GM19025 (cell line): Measurements from ENCODE around the gene MAPK1.
"Not testable (repeated sequence)": the region's sequence is repeated elsewhere in the genome, so short reads cannot be mapped to it uniquely, and the experiment has no call there.

Source experiments
- ATAC-seq: cut with Tn5 transposase; IDR thresholded peaks from one replicate; pipeline ENCODE4 v1.9.1; 2021; ENCODE audit warnings: mild to moderate bottlenecking, low read depth, moderate library complexity; ENCODE audit not compliant: unreplicated experiment

Gene MAPK1

DNA sequence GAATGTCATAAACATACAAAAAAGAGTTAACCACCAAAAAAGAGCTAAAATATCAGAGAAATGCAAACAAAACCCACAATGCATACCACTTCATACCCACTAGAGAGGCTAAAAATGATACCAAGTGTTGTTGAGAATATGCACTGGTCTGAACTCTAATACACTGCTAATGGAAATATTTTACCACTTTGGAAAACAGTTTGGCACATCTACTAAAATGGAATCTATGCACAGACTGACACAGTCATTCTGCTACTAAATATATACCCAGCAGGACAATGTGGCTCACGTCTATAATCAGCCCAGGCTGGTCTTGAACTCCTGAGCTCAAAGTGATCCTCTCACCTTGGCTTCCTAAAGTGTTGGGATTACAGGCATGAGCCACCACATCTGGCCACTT is 18.0 kb downstream of the MAPK1 start:
- no peak for ATAC-seq

DNA sequence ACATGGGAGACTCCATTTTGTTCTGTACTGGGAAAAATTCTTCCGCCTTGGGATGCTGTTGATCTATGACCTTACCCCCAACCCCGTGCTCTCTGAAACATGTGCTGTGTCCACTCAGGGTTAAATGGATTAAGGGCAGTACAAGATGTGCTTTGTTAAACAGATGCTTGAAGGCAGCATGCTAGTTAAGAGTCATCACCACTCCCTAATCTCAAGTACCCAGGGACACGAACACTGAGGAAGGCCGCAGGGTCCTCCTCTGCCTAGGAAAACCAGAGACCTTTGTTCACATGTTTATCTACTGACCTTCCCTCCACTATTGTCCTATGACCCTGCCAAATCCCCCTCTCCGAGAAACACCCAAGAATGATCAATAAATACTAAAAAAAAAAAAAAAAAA is 19.4 kb downstream of the MAPK1 start:
- ATAC-seq: not testable (repeated sequence)

DNA sequence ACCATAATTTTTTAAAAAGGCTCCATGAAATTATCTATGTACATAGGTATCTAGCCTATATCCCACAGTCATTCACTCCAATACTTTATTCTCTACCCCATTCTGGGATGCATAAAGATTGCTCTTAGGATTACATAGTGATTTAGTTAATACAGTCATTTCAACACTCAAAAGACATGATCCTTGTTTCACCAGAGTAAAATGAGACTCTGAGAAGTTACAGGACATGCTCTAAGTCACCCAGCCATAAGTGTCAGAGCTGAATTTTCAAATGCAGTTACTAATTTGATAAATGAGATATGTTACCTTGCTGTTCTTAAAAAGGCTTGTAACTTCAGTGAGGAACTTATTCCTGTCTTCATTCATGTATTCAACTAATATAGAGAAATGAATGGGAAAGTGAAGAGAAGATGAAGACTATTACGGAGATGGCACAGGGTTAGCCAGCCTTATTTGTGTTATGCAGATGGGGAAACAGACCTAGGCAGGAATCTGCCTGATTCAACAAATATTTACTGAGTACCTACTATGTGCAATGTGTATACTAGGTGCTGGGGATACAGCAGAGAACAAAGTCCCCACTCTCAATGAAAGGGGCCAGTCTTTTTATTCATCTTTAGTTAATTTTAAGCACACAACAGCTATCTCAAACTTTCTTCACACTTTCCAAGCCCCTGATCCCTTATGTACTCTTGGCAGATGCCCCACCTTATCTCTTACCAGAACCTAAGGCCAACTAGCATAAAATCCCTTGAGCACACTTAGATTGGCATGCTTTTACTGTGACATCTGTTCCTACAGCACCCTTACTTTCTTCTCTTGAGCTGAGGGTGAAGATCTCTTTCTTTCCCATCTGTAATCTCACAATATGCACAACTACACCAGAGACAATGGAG is 21.6 kb downstream of the MAPK1 start:
- ATAC-seq: no peak

DNA sequence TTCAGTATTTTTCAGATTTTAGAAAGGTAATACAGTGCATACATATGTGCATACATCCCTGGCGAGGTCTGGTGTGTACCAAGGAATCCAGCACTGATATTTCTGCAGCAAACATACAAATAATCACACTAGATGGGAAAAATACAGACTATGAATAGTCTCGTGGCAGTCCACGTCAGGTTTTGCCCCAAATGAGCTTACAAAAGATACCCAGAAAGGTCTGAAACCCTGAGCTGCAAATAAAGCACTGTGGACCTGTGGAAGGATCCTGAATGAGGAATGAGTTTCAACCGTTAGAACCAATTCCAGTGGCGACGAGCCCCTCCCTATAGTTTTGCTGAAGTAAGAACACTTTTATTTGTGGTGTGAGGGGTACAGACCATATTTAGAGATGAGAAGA is 24.5 kb downstream of the MAPK1 start:
- ATAC-seq: no peak

DNA sequence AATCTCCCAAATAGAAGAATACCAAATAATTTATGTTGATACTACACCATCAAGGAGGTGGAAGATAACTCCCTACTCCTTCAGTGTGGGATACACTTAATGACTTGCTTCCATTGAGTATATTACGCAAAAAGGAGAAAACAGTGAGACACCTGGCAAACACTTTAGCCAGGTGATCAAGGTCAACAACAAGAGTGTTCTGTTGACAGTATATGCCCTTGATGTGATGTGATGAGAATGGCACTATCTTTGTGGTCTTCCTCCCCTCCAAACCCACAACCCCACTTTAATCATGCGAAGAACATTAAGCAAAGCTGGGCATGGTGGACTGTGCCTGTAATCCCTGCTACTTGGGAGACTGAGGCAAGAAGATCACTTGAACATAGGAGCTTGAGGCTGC is 26.0 kb downstream of the MAPK1 start:
- ATAC-seq: no peak

DNA sequence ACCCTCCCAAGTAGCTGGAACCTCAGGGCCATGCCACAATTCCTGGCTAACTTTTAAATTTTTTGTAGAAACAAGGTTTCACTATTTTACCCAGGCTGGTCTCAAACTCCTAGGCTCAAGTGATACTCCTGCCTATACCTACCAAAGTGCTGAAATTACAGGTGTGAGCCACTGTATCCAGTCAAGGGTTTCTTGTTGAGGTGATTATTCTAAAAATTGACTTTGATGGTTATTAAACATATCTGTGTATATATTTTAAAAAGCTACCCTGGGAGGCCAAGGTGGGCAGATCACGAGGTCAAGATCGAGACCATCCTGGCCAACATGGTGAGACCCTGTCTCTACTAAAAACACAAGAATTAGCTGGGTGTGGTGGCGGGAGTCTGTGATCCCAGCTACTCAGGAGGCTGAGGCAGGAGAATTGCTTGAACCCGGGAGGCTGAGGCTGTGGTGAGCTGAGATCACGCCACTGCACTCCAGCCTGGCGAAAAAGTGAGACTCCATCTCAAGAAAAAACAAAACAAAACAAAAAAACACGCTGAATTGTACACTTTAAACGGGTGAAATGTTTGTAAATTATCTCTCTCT is 27.1 kb downstream of the MAPK1 start:
- ATAC-seq: no peak

DNA sequence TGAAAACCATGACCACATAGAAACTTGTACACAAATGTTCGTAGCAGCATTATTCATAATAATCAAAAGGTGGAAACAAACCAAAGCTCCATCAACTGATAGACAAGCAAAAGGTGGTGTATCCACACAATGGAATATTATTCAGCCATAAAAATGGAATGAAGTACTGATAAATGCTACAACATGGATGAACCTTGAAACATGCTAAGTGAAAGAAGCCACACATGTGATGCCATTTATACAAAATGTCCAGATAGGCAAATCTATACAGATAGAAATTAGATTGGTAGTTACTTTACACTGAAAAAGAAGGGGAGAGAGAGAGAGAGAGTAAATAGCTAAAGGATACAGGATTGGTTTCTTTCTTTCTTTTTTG is 27.7 kb downstream of the MAPK1 start:
- no peak for ATAC-seq

DNA sequence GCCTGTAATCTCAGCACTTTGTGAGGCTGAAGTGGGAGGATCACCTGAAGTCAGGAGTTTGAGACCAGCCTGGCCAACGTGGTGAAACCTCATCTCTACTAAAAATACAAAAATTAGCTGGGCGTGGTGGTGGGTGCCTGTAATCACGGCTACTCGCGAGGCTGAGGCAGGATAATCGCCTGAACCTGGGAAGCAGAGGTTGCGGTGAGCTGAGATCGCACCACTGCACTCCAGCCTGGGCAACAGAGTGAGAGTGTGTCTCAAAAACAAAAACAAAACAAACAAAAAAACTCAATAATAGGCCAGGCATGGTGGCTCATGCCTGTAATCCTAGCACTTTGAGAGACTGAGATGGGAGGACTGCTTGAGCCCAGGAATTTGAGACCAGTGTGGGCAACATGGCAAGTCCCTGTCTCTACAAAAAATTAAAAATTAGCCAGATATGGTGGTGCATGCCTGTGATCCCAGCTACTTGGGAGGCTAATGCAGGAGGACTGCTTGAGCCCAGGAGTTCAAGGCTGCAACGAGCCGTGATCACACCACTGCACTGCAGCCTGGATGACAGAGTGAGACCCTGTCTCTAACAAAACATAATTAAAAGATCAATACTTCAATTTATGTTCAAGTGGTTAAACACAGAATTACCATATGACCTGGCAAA is 28.2 kb downstream of the MAPK1 start:
- not testable (repeated sequence) for ATAC-seq

DNA sequence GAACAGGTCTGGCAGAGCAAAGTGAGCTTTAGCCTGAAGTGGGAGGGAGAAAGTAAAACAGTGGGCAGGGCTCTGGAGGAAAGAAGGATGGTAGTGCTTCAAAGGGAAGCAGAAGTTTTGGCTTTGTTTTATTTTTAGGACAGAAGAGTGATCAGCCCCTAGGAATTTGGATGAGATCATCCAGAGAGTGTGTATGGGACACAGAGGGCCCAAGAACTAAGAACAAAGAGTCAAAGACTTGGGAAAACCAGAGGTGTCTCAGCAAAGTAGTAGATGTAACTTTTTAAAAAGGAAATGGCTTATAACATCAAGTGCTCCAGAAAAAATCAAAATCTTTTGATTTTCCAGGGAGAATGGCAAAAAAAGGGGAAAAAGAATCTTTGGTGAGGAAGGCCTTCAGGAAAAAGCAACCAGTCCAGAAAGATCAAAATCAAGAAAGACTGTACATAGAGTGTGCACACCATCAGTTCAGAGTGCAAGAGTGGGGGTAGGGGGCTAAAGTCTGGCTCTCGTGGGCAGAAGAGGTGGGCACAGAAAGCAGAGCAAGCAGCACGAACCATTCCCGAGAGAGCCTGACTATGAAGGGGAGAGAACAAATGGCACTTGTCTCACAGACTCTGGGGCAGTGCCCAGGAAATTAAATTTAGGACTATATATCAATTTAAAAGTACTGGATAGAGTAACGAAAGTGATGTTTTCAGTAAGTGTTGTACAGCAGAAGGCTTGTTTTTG is 30.0 kb downstream of the MAPK1 start:
- ATAC-seq: no peak

DNA sequence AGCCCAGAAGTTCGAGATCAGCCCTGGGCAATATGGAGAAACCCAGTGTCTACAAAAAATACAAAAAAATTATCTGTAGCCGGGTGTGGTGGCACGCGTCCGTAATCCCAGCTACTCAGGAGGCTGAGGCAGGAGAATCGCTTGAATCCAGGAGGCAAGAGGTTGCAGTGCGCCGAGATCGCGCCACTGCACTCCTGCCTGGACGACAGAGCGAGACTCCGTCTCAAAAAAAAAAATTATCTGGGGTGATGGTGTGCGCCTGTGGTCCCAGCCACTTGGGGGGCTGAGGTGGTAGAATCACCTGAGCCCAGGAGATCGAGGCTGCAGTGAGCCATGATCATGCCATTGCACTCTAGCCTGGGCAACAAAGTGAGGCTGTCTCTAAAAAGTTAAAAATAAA is 31.0 kb downstream of the MAPK1 start:
- ATAC-seq: not testable (repeated sequence)

DNA sequence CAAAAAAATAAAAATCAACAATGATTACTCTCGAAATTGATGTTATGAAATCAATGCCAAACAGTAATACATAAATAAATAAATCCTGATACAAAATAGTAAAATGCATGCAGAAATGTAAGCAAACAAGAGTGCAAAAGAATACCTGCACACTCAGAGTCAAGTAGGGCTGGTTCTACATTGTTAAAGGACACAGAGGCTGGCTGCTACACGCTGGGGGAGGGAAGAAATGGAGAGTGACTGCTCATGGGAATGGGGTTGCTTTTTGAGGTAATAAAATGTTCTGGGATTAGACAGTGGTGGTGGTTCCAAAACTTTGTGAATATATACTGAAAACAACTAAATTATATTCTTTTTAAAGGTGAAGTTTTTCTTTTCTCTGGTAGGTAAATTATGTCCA is 32.1 kb downstream of the MAPK1 start:
- ATAC-seq: no peak

DNA sequence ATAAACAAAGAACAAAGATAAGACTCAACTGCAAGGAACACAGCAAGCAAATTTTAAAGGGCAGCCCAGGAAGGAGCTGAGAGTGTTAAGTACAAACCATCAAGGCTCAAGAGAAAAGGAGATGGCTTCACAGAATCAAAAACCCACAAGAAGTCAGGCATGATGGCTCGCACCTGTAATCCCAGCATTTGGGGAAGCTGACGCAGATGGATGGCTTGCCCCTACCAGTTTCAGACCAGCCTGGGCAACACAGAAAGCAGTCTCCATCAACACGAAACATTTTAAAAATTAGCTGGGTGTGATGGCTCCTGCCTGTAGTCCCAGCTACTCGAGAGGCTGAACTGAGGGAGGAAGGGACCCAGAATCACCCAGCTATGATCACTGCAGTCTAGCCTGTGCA is 32.6 kb downstream of the MAPK1 start:
- ATAC-seq: no peak

DNA sequence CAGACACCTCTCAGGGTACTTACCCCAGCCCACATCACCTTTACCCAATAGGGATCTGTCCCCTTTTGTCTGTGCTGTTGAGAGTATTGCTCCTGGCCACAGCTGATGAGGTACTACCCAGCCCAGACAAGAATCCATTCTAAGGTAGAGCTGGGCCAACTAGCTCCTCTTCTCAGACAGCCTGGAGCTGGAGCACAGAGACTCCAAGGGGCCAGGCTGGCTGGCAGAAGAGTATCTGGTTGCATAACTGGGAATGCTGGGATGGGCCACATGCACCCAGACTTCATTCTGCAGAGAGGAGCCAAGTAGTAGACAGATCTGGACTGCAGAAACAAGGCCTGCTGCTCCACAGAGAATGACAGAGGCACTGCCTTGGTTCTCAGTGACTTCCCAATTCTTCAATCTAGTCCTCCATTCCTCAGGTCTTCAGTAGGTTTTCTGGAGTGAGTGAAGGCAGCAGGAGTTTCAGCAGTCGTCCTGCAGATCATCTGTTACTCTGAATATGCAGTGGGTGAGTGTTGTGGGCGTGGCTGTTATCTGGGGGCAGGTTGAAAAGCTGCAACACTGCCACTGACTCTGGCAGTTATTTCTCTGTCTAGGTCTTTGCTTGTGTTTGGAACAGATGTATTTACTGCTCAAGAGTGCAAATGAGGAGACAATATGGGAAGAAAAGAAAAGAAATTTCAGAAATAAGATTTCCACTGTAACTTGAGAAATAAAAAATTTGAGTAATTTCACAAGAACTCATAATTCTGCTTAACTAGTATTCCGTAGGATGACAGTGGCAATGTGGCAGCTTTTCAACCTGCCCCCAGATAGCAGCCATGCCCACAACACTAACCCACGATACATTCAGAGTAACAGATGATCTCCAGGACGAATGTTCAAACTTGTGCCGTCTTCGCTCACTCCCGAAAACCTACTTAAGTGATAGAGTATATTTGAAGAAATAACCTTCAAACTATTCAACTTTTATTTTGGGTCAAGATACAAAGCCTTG is 34.9 kb downstream of the MAPK1 start:
- ATAC-seq: no peak

DNA sequence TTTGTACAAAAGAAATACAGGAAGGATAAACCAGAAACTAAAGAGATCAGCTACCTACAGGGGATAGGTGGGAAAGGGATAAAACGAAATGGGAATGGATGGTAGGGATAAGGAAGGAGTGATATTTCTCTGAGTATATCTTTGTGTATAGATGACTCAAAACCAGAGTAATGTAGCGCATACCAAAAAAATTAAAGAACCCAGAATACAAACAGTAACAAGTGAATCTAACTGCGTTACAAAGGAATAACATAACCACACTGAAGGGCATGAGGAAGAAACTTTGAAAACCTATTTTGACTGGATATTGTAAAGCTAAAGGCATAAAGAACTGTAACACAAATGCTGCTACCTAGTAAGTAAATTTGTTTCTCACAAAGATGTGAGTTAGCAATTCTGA is 37.9 kb downstream of the MAPK1 start:
- no peak for ATAC-seq

DNA sequence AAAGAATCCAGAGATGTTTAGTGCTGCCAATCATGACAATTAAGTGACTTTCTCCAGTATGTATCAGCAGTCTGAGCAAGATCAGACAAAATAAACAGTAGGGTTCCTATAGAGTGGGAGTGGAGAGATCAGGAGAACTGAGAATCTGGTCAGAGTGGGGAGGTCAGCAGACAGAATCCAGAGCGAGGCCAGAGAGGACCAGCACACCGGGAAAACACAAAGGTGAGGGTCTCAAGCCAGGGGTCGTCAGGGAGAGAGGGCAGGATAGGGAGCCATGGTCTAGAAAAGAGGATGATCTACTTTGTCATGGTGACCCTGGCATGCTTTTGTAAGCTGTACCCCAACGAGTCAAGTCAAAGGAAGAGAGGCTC is 39.2 kb downstream of the MAPK1 start:
- no peak for ATAC-seq

DNA sequence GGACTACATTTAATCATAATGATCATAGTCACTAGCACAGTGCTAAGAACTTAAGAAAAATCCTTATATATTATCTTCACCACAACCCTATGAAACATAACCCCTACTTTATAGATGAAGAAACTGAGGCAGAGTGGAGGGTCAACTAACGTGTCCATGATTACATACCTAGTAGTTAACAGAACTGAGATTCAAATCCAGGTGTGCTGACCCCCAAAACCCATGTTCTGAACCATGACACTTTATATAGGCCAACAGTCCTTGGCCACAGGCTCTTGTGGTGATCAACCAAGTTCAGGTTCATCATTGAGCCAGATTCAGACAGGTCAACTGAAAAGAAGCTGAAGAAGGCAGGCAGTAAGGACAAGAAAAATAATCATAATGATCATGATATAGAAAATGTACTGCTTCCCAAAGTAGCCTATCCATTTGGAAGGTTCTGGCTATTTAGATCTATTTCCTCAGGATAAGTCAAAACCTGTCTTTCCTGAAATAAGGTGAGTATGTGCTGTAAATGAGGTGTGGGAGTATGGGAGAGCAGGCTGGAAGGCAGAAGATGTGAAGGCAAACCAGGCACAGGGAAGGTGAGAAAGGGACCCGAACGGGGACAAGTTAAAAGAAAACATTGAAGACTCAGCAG is 39.7 kb downstream of the MAPK1 start:
- no peak for ATAC-seq

DNA sequence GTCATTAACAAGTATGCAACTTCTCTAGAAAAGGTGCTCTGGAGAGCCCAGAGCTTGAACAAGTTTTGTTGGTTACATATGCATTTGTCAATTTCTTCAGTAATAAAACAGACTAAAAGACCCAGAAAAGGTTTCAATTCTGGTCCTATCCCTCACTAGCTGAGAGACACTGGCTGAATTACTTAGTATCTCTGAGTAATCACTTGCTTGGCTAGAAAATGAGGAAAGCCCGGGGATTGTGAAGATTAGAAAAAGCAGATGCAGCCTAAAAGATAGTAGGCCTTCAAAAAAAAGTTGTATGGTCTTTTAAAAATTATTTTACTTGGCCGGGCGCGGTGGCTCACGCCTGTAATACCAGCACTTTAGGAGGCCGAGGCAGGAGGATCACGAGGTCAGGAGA is 41.2 kb downstream of the MAPK1 start:
- no peak for ATAC-seq

DNA sequence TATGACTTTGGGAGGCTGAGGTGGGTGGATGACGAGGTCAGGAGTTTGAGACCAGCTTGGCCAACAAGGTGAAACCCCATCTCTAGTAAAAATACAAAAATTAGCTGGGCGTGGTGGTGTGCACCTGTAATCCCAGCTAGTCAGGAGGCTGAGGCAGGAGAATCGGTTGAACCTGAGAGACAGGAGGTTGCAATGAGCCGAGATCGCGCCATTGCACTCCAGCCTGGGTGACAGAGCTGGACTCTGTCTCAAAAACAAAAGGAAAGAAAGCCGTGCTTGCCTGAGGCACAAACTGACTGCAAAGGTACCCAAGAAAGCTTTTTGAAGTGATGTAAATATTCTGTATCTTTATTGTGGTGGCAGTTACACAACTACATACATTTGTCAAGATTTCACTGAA is 42.5 kb downstream of the MAPK1 start:
- ATAC-seq: not testable (repeated sequence)

DNA sequence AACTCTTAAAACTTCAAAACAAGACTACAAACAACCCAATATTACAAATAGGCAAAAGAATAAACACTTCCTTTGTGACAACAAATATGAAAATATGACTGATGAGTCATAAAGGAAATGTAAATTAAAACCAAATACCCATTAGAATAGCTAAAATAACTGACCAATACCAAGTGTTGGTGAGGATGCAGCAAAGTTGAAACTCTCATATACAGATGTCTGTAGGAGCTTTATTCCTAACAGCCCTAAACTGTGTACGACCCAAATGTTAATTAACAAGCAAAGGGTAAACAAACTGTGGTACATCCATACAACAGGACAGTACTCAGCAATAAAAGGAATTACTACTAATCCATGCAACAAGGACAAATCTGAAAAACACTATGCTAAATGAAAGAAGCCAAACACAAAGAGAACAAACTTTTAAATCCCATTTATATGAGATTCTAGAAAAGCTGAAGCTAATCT is 43.0 kb downstream of the MAPK1 start:
- no peak for ATAC-seq
